LNCaP clone FGC (cell line): Measurements from ENCODE around the gene STARD13.

Source experiments
- DNase-seq: peaks from one replicate; pipeline ENCODE4 v3.0.0-alpha.2; 2011; ENCODE audit warnings: low read depth
- H3K4me3 ChIP-seq: 2 replicates; pipeline ENCODE4 v1.5.1; 2011; ENCODE audit warnings: mild to moderate bottlenecking, low read depth, low read length, control low read depth
- CTCF ChIP-seq: IDR thresholded peaks from 2 replicates; pipeline ENCODE4 v1.5.1; 2012; ENCODE audit warnings: mild to moderate bottlenecking; ENCODE audit not compliant: control insufficient read depth, insufficient read depth; ENCODE audit errors: extremely low read depth

STARD13 gene

GRCh38 chr13:33283195-33283911, 2.2 kb downstream of the STARD13 start:
- no peak overlapping the region for H3K4me3 ChIP-seq

GRCh38 chr13:33281951-33282595, 3.5 kb downstream of the STARD13 start:
- TF ChIP-seq CTCF, result no peak
- DNase-seq, result no peak
- H3K4me3 ChIP-seq, result no peak overlapping the region

More at GRCh38 chr13:33283195-33283911, 2.2 kb downstream of the STARD13 start:
- DNase-seq, result no peak
- TF ChIP-seq CTCF, result no peak

GRCh38 chr13:33280923-33281322, 4.6 kb downstream of the STARD13 start:
- no peak for DNase-seq
- no peak overlapping the region for H3K4me3 ChIP-seq
- no peak for TF ChIP-seq CTCF

- no peak for TF ChIP-seq CTCF
- H3K4me3 ChIP-seq, result no peak overlapping the region
- no peak for DNase-seq
These were observed 5.2 kb downstream of the STARD13 start for GRCh38 chr13:33280279-33280905.

- no peak overlapping the region for H3K4me3 ChIP-seq
- peak; percentile 75 for DNase-seq
- TF ChIP-seq CTCF, result no peak
These were observed 5.9 kb downstream of the STARD13 start for GRCh38 chr13:33279414-33280278.

- no peak for DNase-seq
- TF ChIP-seq CTCF, result no peak
- no peak overlapping the region for H3K4me3 ChIP-seq
These were observed 6.6 kb downstream of the STARD13 start for GRCh38 chr13:33278913-33279312.
